ENCODE results near the gene STXBP6. TPM values are rescaled to one million over a fixed set of nuclear protein-coding genes. Genes with fewer than 3 reads are reported as not detected.

STXBP6 gene
- total RNA-seq, 4 donors from 2014 or later = 4.4 to 19.9 (median 8.2) TPM

DNA sequence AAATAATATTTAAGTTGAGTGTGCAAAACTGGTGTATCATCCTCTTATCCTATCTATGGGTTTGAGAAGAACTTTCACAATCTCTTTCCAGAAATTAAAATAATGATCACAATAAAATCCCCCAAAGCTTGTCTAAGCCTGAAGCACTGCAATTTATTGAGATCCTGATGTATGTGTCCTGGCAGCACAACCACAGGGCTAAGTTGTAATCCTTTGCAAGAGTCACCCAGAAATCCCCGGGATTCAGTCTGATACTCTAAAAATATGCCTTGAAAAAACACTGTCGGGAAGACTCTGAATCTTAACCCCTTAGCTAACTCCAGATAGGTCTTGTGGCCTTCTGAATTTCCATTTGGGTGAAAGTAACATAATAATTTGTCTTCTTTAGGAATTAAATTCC is 40.3 kb upstream of the STXBP6 start:
- DNase-seq (ENCODE audit: low spot score) (no peak), ATAC-seq (ENCODE audit: low FRiP score) (no peak)
- TF ChIP-seq, protein P1, sequence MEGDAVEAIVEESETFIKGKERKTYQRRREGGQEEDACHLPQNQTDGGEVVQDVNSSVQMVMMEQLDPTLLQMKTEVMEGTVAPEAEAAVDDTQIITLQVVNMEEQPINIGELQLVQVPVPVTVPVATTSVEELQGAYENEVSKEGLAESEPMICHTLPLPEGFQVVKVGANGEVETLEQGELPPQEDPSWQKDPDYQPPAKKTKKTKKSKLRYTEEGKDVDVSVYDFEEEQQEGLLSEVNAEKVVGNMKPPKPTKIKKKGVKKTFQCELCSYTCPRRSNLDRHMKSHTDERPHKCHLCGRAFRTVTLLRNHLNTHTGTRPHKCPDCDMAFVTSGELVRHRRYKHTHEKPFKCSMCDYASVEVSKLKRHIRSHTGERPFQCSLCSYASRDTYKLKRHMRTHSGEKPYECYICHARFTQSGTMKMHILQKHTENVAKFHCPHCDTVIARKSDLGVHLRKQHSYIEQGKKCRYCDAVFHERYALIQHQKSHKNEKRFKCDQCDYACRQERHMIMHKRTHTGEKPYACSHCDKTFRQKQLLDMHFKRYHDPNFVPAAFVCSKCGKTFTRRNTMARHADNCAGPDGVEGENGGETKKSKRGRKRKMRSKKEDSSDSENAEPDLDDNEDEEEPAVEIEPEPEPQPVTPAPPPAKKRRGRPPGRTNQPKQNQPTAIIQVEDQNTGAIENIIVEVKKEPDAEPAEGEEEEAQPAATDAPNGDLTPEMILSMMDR (IDR thresholded peaks at IDR 0.05) = no peak

DNA sequence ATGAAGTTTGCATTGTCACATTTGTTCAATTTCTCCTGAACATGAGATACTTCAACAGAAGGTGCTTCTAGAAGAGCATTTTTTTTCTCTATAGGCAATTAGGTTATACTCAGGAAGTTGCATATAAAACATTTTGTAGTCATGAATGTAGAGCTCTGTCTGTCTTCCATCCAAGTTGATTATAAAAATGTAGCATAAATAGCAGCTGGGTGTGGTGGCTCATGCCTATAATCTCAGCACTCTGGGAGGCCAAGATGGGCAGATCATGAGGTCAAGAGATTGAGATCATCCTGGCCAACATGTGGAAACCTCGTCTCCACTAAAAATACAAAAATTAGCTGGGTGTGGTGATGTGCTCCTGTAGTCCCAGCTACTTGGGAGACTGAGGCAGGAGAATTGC is 39.5 kb upstream of the STXBP6 start:
- TF ChIP-seq, protein P1 (IDR thresholded peaks at IDR 0.05) = no peak
- DNase-seq (ENCODE audit: low spot score) (no peak), ATAC-seq (ENCODE audit: low FRiP score) (no peak)

DNA sequence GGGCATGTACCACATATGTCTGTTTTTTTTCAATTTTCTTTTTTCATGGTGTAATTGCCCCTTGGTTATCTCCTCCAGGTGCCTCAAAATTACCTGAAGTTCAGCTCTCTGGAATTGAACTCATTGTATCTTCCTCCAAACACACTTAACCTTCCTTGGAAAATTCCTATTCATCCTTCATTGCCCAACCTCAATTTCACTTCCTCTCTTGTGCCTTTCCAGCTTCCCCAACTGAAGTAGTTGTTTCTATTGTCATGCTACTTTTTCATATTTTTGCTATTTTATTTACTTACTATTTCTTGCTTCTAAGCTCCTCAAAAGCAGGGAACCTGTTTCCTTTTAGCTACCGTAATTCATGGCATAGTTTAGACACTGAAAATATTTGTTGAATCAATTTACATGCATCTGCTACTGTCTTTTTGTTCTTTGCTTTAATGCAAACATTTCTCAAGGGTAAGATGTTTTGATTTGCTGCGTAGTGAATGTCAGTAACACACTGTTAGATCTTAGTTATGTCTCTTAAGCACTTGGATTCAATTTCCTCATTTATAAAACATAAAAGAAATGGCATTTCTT is 37.0 kb upstream of the STXBP6 start:
- TF ChIP-seq, protein P1 (IDR thresholded peaks at IDR 0.05) = no peak
- DNase-seq (ENCODE audit: low spot score) (no peak), ATAC-seq (ENCODE audit: low FRiP score) (no peak)

- TF ChIP-seq, protein P1 (IDR thresholded peaks at IDR 0.05) = no peak
- no peak for DNase-seq (ENCODE audit: low spot score)
- no peak for ATAC-seq (ENCODE audit: low FRiP score)
These were observed 36.1 kb upstream of the STXBP6 start for GRCh38 chr14:25086081-25086480.

- ATAC-seq (ENCODE audit: low FRiP score) (no peak), DNase-seq (ENCODE audit: low spot score) (no peak)
- TF ChIP-seq, protein P1 (IDR thresholded peaks at IDR 0.05) = no peak
These were observed 30.7 kb upstream of the STXBP6 start for GRCh38 chr14:25080682-25081081.

DNA sequence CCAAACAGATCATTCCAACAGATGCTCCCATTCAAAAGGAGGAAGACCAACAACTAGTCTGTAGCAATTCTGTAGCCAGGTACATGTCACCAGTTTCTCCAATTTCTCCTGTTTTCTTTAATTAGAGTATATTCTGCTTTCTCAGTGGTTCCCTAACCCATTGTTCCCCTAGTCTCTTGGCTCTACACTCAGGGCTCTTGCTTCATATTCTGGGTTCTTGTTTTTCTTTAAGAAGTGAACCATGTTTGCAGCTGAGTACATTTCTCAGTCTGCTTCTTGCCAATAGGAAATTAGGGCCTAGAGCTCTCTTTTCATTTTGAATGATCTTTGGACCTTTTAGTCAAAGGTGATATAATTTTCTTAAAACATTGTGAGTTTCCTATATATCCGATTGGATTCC is 29.4 kb upstream of the STXBP6 start:
- ATAC-seq (ENCODE audit: low FRiP score) = no peak
- TF ChIP-seq, protein P1 (IDR thresholded peaks at IDR 0.05) = no peak
- no peak for DNase-seq (ENCODE audit: low spot score)

GRCh38 chr14:25074099-25074685 is 24.2 kb upstream of the STXBP6 start:
- ATAC-seq (ENCODE audit: low FRiP score) = no peak
- DNase-seq (ENCODE audit: low spot score) = no peak
- TF ChIP-seq, protein P1 (IDR thresholded peaks at IDR 0.05) = no peak
